Esophagus muscularis mucosa (tissue), 4 donors: Measurements from ENCODE around the gene CREG1.

Source experiments
- CTCF ChIP-seq, 3 experiments: fragments of 200-600 bp in 2 of 3; fragments of 450-650 bp in 1 of 3; sonication (generic) in 2 of 3; IDR thresholded peaks; one replicate each; pipeline ENCODE4 v1.5.1; 2017 to 2019; ENCODE audit warnings: antibody characterized with exemption in 3 of 3, mild to moderate bottlenecking in 2 of 3, moderate library complexity in 1 of 3
- EP300 ChIP-seq: sonication (generic); formaldehyde crosslinking; IDR thresholded peaks from one replicate; pipeline ENCODE4 v1.6.1; 2017; ENCODE audit warnings: antibody characterized with exemption
- POLR2AphosphoS5 ChIP-seq, 2 donors: sonication (generic); formaldehyde crosslinking; IDR thresholded peaks; one replicate each; pipeline ENCODE4 v1.6.1; 2017; ENCODE audit warnings: antibody characterized with exemption in 2 of 2

- TF ChIP-seq POLR2AphosphoS5 (IDR thresholded peaks at IDR 0.05) = peak in 1 of 2 donors; percentile 25
- TF ChIP-seq CTCF (IDR thresholded peaks at IDR 0.05) = no peak
- TF ChIP-seq EP300 = no peak
These were observed 2.2 kb downstream of the CREG1 start for GRCh38 chr1:167551362-167551761.
